ENCODE results near the gene COX6B1. TPM values are rescaled to one million over a fixed set of nuclear protein-coding genes. Genes with fewer than 3 reads are reported as not detected.

The COX6B1 gene
- total RNA-seq, 1 donor from 2014 or later = 448 TPM

- peaks cover 8% of the 10 kb centered on the region for H3K27me3 Mint-ChIP-seq (ENCODE audit: unreplicated experiment)
- no peak overlapping the region for H3K27ac Mint-ChIP-seq (ENCODE audit: unreplicated experiment)
- H3K36me3 Mint-ChIP-seq (ENCODE audit: unreplicated experiment) = no peaks in the 10 kb centered on the region
- DNase-seq = no peak
- no peak for TF ChIP-seq CTCF (IDR thresholded peaks at IDR 0.05; ENCODE audit: partially characterized antibody, unreplicated experiment)
- peaks cover 4% of the 10 kb centered on the region for H3K9me3 Mint-ChIP-seq (ENCODE audit: unreplicated experiment)
- no peaks in the 10 kb centered on the region for H3K4me1 Mint-ChIP-seq (ENCODE audit: low read depth, unreplicated experiment)
- no peak overlapping the region for H3K4me3 Mint-ChIP-seq (ENCODE audit: unreplicated experiment)
Observed at GRCh38 chr19:35615036-35615435, 33.1 kb upstream of the COX6B1 start.

GRCh38 chr19:35618857-35619256, 29.3 kb upstream of the COX6B1 start:
- H3K36me3 Mint-ChIP-seq (ENCODE audit: unreplicated experiment) = no peaks in the 10 kb centered on the region
- no peak overlapping the region for H3K4me3 Mint-ChIP-seq (ENCODE audit: unreplicated experiment)
- TF ChIP-seq CTCF (IDR thresholded peaks at IDR 0.05; ENCODE audit: partially characterized antibody, unreplicated experiment) = no peak
- peaks cover 10% of the 10 kb centered on the region for H3K27me3 Mint-ChIP-seq (ENCODE audit: unreplicated experiment)
- H3K9me3 Mint-ChIP-seq (ENCODE audit: unreplicated experiment) = peaks cover 5% of the 10 kb centered on the region
- no peak overlapping the region for H3K27ac Mint-ChIP-seq (ENCODE audit: unreplicated experiment)
- H3K4me1 Mint-ChIP-seq (ENCODE audit: low read depth, unreplicated experiment) = no peaks in the 10 kb centered on the region
- DNase-seq = no peak

- DNase-seq = no peak
- H3K9me3 Mint-ChIP-seq (ENCODE audit: unreplicated experiment) = peaks cover 5% of the 10 kb centered on the region
- H3K27me3 Mint-ChIP-seq (ENCODE audit: unreplicated experiment) = peaks cover 9% of the 10 kb centered on the region
- no peak overlapping the region for H3K27ac Mint-ChIP-seq (ENCODE audit: unreplicated experiment)
- no peaks in the 10 kb centered on the region for H3K4me1 Mint-ChIP-seq (ENCODE audit: low read depth, unreplicated experiment)
- H3K4me3 Mint-ChIP-seq (ENCODE audit: unreplicated experiment) = no peak overlapping the region
- no peak for TF ChIP-seq CTCF (IDR thresholded peaks at IDR 0.05; ENCODE audit: partially characterized antibody, unreplicated experiment)
- no peaks in the 10 kb centered on the region for H3K36me3 Mint-ChIP-seq (ENCODE audit: unreplicated experiment)
Observed at GRCh38 chr19:35619290-35619923, 28.7 kb upstream of the COX6B1 start.

GRCh38 chr19:35620001-35620400, 28.1 kb upstream of the COX6B1 start:
- peaks cover 9% of the 10 kb centered on the region for H3K27me3 Mint-ChIP-seq (ENCODE audit: unreplicated experiment)
- DNase-seq = no peak
- no peak overlapping the region for H3K27ac Mint-ChIP-seq (ENCODE audit: unreplicated experiment)
- peaks cover 6% of the 10 kb centered on the region for H3K9me3 Mint-ChIP-seq (ENCODE audit: unreplicated experiment)
- H3K4me3 Mint-ChIP-seq (ENCODE audit: unreplicated experiment) = no peak overlapping the region
- H3K4me1 Mint-ChIP-seq (ENCODE audit: low read depth, unreplicated experiment) = no peaks in the 10 kb centered on the region
- H3K36me3 Mint-ChIP-seq (ENCODE audit: unreplicated experiment) = no peaks in the 10 kb centered on the region
- TF ChIP-seq CTCF (IDR thresholded peaks at IDR 0.05; ENCODE audit: partially characterized antibody, unreplicated experiment) = no peak

- no peak for TF ChIP-seq CTCF (IDR thresholded peaks at IDR 0.05; ENCODE audit: partially characterized antibody, unreplicated experiment)
- no peaks in the 10 kb centered on the region for H3K4me1 Mint-ChIP-seq (ENCODE audit: low read depth, unreplicated experiment)
- H3K9me3 Mint-ChIP-seq (ENCODE audit: unreplicated experiment) = peaks cover 6% of the 10 kb centered on the region
- no peak overlapping the region for H3K27ac Mint-ChIP-seq (ENCODE audit: unreplicated experiment)
- no peaks in the 10 kb centered on the region for H3K36me3 Mint-ChIP-seq (ENCODE audit: unreplicated experiment)
- peak overlapping the region; percentile 16 for H3K4me3 Mint-ChIP-seq (ENCODE audit: unreplicated experiment)
- H3K27me3 Mint-ChIP-seq (ENCODE audit: unreplicated experiment) = peaks cover 9% of the 10 kb centered on the region
- DNase-seq = no peak
Observed at GRCh38 chr19:35621708-35622107, 26.4 kb upstream of the COX6B1 start.
